Endothelial cell of umbilical vein (primary cell): ENCODE data around the gene DENND5B. TPM values are rescaled to one million over a fixed set of nuclear protein-coding genes. Genes with fewer than 3 reads are reported as not detected.

Experiments
- BruUV-seq: library from RNA; stranded (reverse); fragments of 400-500 nt; replicated peaks from 2 replicates; lab custom pipeline; 2021; lab: Mats Ljungman, UMichigan
- CTCF ChIA-PET: fragments of 300-600, 350-600 bp; sonication (Branson Sonifier 250); formaldehyde crosslinking; loops from one replicate; lab custom pipeline; 2021; ENCODE audit warnings: antibody characterized with exemption, inconsistent platforms; lab: Charles Lee
- POLR2A ChIA-PET: fragments of 300-600, 350-600 bp; sonication (Branson Sonifier 250); formaldehyde crosslinking; loops from one replicate; lab custom pipeline; 2021; ENCODE audit warnings: antibody characterized with exemption, inconsistent platforms; lab: Charles Lee
- DNase-seq: peaks from one replicate; pipeline ENCODE4 v3.0.0-alpha.2; 2011; ENCODE audit warnings: low read depth, low spot score
- FAIRE-seq: peaks from 2 replicates; lab custom pipeline; 2011; peaks lifted over from hg19 to GRCh38; lab: Jason Lieb, UNC
- H2AFZ ChIP-seq: 2 replicates; pipeline ENCODE4 v1.6.0; 2012; ENCODE audit warnings: low read depth, low read length, control low read depth, inconsistent platforms
- H3K27ac ChIP-seq: 2 replicates; pipeline ENCODE4 v1.5.1; 2011; ENCODE audit warnings: low read depth, mild to moderate bottlenecking, control low read depth, low read length, moderate library complexity; ENCODE audit not compliant: insufficient read depth
- H3K27me3 ChIP-seq, 2 experiments: 2 replicates each; pipeline versions ENCODE4 v1.6.0 to v1.6.1; 2011; ENCODE audit warnings: low read length in 2 of 2, mixed read lengths in 1 of 2; ENCODE audit not compliant: control insufficient read depth in 2 of 2, insufficient read depth in 2 of 2
- H3K36me3 ChIP-seq, 2 experiments: 2 replicates in 1 of 2; 3 replicates in 1 of 2; pipeline ENCODE4 v1.5.1; 2011; ENCODE audit warnings: low read length in 2 of 2, mild to moderate bottlenecking in 1 of 2, moderate library complexity in 1 of 2; ENCODE audit not compliant: control insufficient read depth in 2 of 2, insufficient read depth in 2 of 2; ENCODE audit errors: extremely low read depth in 1 of 2
- H3K4me1 ChIP-seq: 3 replicates; pipeline ENCODE4 v1.5.1; 2011; ENCODE audit warnings: mild to moderate bottlenecking, low read length; ENCODE audit not compliant: control insufficient read depth, insufficient read depth; ENCODE audit errors: extremely low read depth
- H3K4me2 ChIP-seq: 2 replicates; pipeline ENCODE4 v1.6.1; 2011; ENCODE audit warnings: low read length, control low read depth, mixed read lengths; ENCODE audit not compliant: insufficient read depth
- H3K4me3 ChIP-seq, 3 experiments: fragments of 200-600 bp in 1 of 3; sonication (generic), shearing (Covaris generic) in 1 of 3; replicated peaks in 1 of 3; 2 replicates each; pipeline ENCODE4 v1.5.1; 2011 to 2016; ENCODE audit warnings: control low read depth in 3 of 3, low read length in 3 of 3, mild to moderate bottlenecking in 2 of 3, inconsistent platforms in 1 of 3, low read depth in 1 of 3, moderate library complexity in 1 of 3; ENCODE audit not compliant: insufficient read depth in 1 of 3
- H3K79me2 ChIP-seq: 2 replicates; pipeline ENCODE4 v1.6.0; 2012; ENCODE audit warnings: low read length, inconsistent platforms; ENCODE audit not compliant: control insufficient read depth, insufficient read depth
- H3K9ac ChIP-seq: replicated peaks from 2 replicates; pipeline ENCODE3; 2011; ENCODE audit warnings: low read length, control low read depth; ENCODE audit not compliant: insufficient read depth; ENCODE audit errors: extremely low read depth
- H3K9me1 ChIP-seq: replicated peaks from 3 replicates; pipeline ENCODE4 v1.6.0; 2011; ENCODE audit warnings: mild to moderate bottlenecking, low read length; ENCODE audit not compliant: control insufficient read depth, insufficient read depth; ENCODE audit errors: extremely low read depth
- H3K9me3 ChIP-seq: replicated peaks from 2 replicates; pipeline ENCODE4 v1.5.1; 2012; ENCODE audit warnings: low read length, inconsistent platforms; ENCODE audit not compliant: control insufficient read depth, insufficient read depth
- H4K20me1 ChIP-seq: replicated peaks from 2 replicates; pipeline ENCODE3; 2011; ENCODE audit warnings: mild to moderate bottlenecking, low read length; ENCODE audit not compliant: control insufficient read depth, insufficient read depth; ENCODE audit errors: extremely low read depth
- CTCF ChIP-seq, 2 donors: IDR thresholded peaks; 1 replicate in 1 of 2; 2 replicates in 1 of 2; pipeline ENCODE4 v1.5.1; 2011; ENCODE audit warnings: low read length in 2 of 2, mild to moderate bottlenecking in 2 of 2, moderate library complexity in 2 of 2, control low read depth in 1 of 2, inconsistent platforms in 1 of 2, low read depth in 1 of 2; ENCODE audit not compliant: insufficient read depth in 1 of 2; ENCODE audit errors: extremely low read depth in 1 of 2
- EZH2 ChIP-seq: IDR thresholded peaks from 2 replicates; pipeline ENCODE4 v1.6.1; 2012; ENCODE audit warnings: borderline replicate concordance, low read depth, mild to moderate bottlenecking, moderate library complexity, low read length, inconsistent platforms; ENCODE audit not compliant: severe bottlenecking
- FOS ChIP-seq: IDR thresholded peaks from 2 replicates; pipeline ENCODE4 v1.6.1; 2011; ENCODE audit warnings: mild to moderate bottlenecking, low read length, moderate library complexity, borderline replicate concordance; ENCODE audit not compliant: insufficient read depth
- GATA2 ChIP-seq: IDR thresholded peaks from 2 replicates; pipeline ENCODE4 v1.7.0; 2011; ENCODE audit warnings: low read depth, mild to moderate bottlenecking, moderate library complexity, mixed read lengths, low read length; ENCODE audit not compliant: insufficient read length, insufficient read depth
- JUN ChIP-seq: IDR thresholded peaks from 2 replicates; pipeline ENCODE4 v1.6.1; 2011; ENCODE audit warnings: borderline replicate concordance, low read depth; ENCODE audit not compliant: insufficient read length, insufficient read depth
- MAX ChIP-seq: IDR thresholded peaks from 2 replicates; pipeline ENCODE4 v1.6.1; 2011; ENCODE audit not compliant: insufficient read depth, insufficient read length
- MYC ChIP-seq: IDR thresholded peaks from one replicate; pipeline ENCODE4 v1.6.1; 2011; ENCODE audit warnings: mild to moderate bottlenecking, low read depth, low read length
- POLR2A ChIP-seq: IDR thresholded peaks from 2 replicates; pipeline ENCODE4 v1.6.1; 2012; ENCODE audit warnings: low read depth, mild to moderate bottlenecking, control low read depth, low read length
- POLR2AphosphoS5 ChIP-seq: IDR thresholded peaks from 2 replicates; pipeline ENCODE4 v1.6.1; 2012; ENCODE audit warnings: low read depth, mild to moderate bottlenecking, control low read depth, low read length, moderate library complexity; ENCODE audit not compliant: insufficient read depth
- dilution Hi-C: fragments of 300-500 bp; cut with MboI; formaldehyde crosslinking; loops from one replicate; pipeline ENCODE4 v1.15.0; 2019; ENCODE audit warnings: low sequenced_read_pairs; ENCODE audit not compliant: extremely low pct_ligation_motif_present
- intact Hi-C: fragments of 100-400 bp; cut with micrococcal nuclease; formaldehyde crosslinking; loops from one replicate; pipeline ENCODE4 v1.10.0; 2022
- polyA plus RNA-seq, 4 experiments: library from polyadenylated mRNA; depleted of rRNA in 3 of 4; stranded (reverse) in 3 of 4; unstranded in 1 of 4; fragments of >200 nt; gene quantifications; 2 replicates each; pipeline versions ENCODE4 v1.2.1 to v1.2.3, GENCODE V29; 2011 to 2012; ENCODE audit warnings: missing spikeins in 1 of 4
- total RNA-seq: library from RNA; stranded (reverse); gene quantifications from 2 replicates; pipeline ENCODE4 v1.2.3, GENCODE V29; 2021

The DENND5B gene
- total and polyA plus RNA-seq, 2 donors (not counting 3 experiments of a cell fraction or from before 2014, with no cell fraction given), result 10.3 to 18.3 TPM

GRCh38 chr12:31366104-31366621, 224.8 kb downstream of the DENND5B start:
- Histone ChIP-seq H3K27me3 (peaks cover 2 to 3% of the 10 kb centered on the region in 2 experiments), H3K9me1 (no peaks in the 10 kb centered on the region), H3K36me3 (no peaks in the 10 kb centered on the region), H3K79me2 (no peaks in the 10 kb centered on the region), H3K4me1 (peaks cover 15% of the 10 kb centered on the region), H3K9ac (no peak overlapping the region), H2AFZ (no peak overlapping the region), H3K4me2 (no peak overlapping the region), H3K4me3 (no peak overlapping the region), H3K9me3 (no peaks in the 10 kb centered on the region), H4K20me1 (no peaks in the 10 kb centered on the region), H3K27ac (no peak overlapping the region)
- no TSS peak for BruUV-seq
- intact Hi-C loops (no loop called here), dilution Hi-C loops (no loop called here)
- TF ChIP-seq JUN, result no peak
- no peak for TF ChIP-seq POLR2AphosphoS5
- TF ChIP-seq CTCF (IDR thresholded peaks at IDR 0.05; ENCODE audit: extremely low read depth in 1 of 2, insufficient read depth in 1 of 2, low read depth in 1 of 2, low read length in 2 of 2), result no peak
- TF ChIP-seq POLR2A, result no peak
- TF ChIP-seq MYC, result no peak
- TF ChIP-seq GATA2, result no peak
- no peak for TF ChIP-seq EZH2
- TF ChIP-seq FOS, result no peak
- no peak for TF ChIP-seq MAX
- DNase-seq (no peak), FAIRE-seq (no peak)
- ChIA-PET CTCF (no interaction called here), POLR2A (no interaction called here)
